Measurements from ENCODE around the gene BPIFB3. TPM values are rescaled to one million over a fixed set of nuclear protein-coding genes. Genes with fewer than 3 reads are reported as not detected.
A peak's percentile ranks its signal among the peaks of the same experiment; 100 is the strongest.

The BPIFB3 gene
- total and polyA plus RNA-seq, 2 of the 13 experiments (the other 11 are each of a cell fraction or from before 2014, with no cell fraction given) = 0.09 TPM; not detected in 1

DNA sequence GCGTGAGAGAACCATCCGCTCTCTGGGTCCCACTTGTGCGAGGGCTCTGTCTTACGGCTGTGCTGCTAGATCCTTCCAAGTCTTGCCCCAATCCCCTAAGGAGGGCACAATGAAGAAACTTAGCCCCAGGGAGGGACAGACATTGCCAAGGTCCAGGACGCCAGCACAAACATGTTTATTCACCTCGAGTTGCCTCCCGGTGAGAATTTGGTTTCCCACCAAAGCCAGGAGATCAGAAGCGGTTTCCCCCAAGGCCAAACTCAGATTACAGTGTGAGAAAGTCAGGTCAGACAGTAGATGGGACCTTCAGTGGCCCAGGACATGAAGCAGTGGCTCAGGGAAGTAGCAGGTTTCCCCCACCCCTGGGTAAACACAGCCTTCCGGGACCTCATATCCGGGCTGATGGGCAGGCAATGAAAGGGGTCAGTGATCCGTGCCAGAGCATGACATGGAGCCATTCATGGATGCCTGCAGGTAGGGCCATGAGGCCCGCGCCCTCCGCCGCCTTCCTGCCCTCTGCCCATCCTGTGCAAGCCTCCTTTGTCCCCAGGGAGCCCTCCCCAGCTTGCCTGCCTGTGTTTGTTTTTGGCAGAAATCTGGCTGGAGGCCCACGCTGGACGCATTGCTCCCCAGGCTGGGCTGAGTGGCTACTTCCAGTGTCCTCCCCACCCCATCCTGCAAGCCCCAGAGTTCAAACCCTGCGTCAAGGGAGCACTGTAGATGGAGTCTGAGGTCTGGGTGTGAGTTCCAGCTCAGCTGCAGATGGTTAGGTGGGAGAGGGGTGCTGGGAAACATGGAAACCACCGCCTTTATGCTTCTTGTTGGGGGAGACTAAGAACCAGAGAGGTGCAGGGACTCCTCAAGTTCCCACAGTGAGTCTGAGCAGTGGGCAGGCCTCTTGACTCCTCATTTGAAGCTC lies 44.2 kb upstream of the BPIFB3 start (continued):
- TF ChIP-seq, protein P1, sequence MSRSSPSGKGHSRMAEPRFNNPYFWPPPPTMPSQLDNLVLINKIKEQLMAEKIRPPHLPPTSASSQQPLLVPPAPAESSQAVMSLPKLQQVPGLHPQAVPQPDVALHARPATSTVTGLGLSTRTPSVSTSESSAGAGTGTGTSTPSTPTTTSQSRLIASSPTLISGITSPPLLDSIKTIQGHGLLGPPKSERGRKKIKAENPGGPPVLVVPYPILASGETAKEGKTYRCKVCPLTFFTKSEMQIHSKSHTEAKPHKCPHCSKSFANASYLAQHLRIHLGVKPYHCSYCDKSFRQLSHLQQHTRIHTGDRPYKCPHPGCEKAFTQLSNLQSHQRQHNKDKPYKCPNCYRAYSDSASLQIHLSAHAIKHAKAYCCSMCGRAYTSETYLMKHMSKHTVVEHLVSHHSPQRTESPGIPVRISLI (CRISPR knock-in tag; IDR thresholded peaks at IDR 0.05; ENCODE audit: borderline replicate concordance) = peak; percentile 82; the same call in 1 of the 2 replicates
- TF ChIP-seq SALL2 (CRISPR knock-in tag; IDR thresholded peaks at IDR 0.05) (peak; percentile 75; the same call in 1 of the 2 replicates), EZH2 (conservative IDR thresholded peaks at IDR 0.05; ENCODE audit: low read depth, low read length) (no peak), FOXM1 (CRISPR knock-in tag; IDR thresholded peaks at IDR 0.05) (no peak), GZF1 (CRISPR knock-in tag; IDR thresholded peaks at IDR 0.05) (peak; percentile 84; the same call in 1 of the 2 replicates), PAXIP1 (CRISPR knock-in tag; conservative IDR thresholded peaks at IDR 0.05) (peak; percentile 99), MXI1 (IDR thresholded peaks at IDR 0.05; ENCODE audit: borderline replicate concordance, low read depth, low read length) (peak; percentile 80; the same call in 1 of the 3 replicates), PLRG1 (conservative IDR thresholded peaks at IDR 0.05) (no peak), SRSF1 (optimal IDR thresholded peaks at IDR 0.05; ENCODE audit: low read depth, low read length) (peak; percentile 83), ZNF775 (CRISPR knock-in tag; IDR thresholded peaks at IDR 0.05; ENCODE audit: borderline replicate concordance) (peak; percentile 100), SKI (IDR thresholded peaks at IDR 0.05; ENCODE audit: partially characterized antibody) (no peak), NFE2L1 (CRISPR knock-in tag; IDR thresholded peaks at IDR 0.05; ENCODE audit: borderline replicate concordance) (peak; percentile 42), U2AF1 (optimal IDR thresholded peaks at IDR 0.05; ENCODE audit: low read depth, low read length) (peak; percentile 87), TCF7 (IDR thresholded peaks at IDR 0.05; ENCODE audit: low read depth) (peak; percentile 84), BATF2 (CRISPR knock-in tag; IDR thresholded peaks at IDR 0.05) (peak; percentile 90), PPARG (CRISPR knock-in tag; conservative IDR thresholded peaks at IDR 0.05) (peak; percentile 77), KDM5B (CRISPR knock-in tag; IDR thresholded peaks at IDR 0.05; ENCODE audit: borderline replicate concordance) (peak; percentile 94), ZBTB7B (CRISPR knock-in tag; IDR thresholded peaks at IDR 0.05) (peak; percentile 97)
- TF ChIP-seq, protein P2, sequence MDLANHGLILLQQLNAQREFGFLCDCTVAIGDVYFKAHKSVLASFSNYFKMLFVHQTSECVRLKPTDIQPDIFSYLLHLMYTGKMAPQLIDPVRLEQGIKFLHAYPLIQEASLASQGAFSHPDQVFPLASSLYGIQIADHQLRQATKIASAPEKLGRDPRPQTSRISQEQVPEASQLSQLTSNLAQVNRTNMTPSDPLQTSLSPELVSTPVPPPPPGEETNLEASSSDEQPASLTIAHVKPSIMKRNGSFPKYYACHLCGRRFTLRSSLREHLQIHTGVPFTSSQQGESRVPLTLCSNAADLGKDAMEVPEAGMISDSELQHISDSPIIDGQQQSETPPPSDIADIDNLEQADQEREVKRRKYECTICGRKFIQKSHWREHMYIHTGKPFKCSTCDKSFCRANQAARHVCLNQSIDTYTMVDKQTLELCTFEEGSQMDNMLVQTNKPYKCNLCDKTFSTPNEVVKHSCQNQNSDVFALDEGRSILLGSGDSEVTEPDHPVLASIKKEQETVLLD (CRISPR knock-in tag; IDR thresholded peaks at IDR 0.05; ENCODE audit: low read depth) = no peak; the same call in none of the 2 replicates
